DND-41 (cell line): ENCODE measurements around the gene PEPD.

Experiments used
- CTCF ChIP-seq: IDR thresholded peaks from 2 replicates; pipeline ENCODE4 v1.5.1; 2012; ENCODE audit warnings: borderline replicate concordance, low read length, moderate library complexity, mild to moderate bottlenecking; ENCODE audit not compliant: poor library complexity, severe bottlenecking; ENCODE audit errors: extremely low read depth
- EZH2 ChIP-seq: IDR thresholded peaks from 3 replicates; pipeline ENCODE4 v1.6.1; 2012; ENCODE audit warnings: borderline replicate concordance, low read depth, mild to moderate bottlenecking, moderate library complexity, low read length, inconsistent platforms; ENCODE audit not compliant: severe bottlenecking

GRCh38 chr19:33551676-33552075 lies 30.1 kb upstream of the PEPD start:
- TF ChIP-seq CTCF (no peak), EZH2 (no peak)
